Measurements from ENCODE around the gene MYMK. TPM values are rescaled to one million over a fixed set of nuclear protein-coding genes. Genes with fewer than 3 reads are reported as not detected.

Gene MYMK
- total and polyA plus RNA-seq, 2 of the 4 experiments (the other 2 are of a cell fraction) = not detected

DNA sequence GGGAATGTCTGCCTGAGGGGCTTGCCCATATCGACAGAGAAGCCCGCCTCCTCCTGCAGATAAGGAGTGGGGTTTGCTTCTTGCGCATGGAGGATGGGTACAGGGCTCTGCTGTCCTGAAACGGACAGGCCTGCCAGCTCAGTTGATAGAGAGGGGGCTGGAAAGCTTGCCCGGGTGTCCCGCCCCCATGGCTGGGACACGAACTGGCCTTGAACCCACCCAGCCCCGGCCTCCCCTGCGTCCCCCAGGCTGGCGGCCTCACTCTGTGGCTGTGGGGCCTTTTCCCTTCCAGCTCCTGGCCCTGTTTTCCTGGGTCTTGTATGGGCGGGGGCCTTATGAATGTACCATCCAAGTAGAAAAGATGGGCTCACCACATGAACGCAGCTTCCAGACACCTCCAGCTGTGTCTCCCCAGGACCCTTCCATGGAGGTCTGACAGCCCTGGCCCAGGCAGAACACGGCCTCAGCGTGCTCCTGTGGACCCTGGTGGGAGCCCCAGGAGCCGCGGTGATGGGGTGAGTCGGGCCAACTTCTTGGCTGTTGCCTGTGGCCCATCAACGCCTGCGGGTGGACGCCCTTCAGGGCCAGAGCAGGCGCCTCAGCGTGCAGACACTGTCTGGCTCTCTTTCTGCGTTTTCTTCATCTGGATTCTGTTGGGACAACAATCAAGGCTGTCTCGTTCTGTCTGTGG is 30.0 kb downstream of the MYMK start (continued):
- TF ChIP-seq ELK1 (IDR thresholded peaks at IDR 0.05; ENCODE audit: borderline replicate concordance, low read depth, low read length) = no peak
- TF ChIP-seq CEBPB (IDR thresholded peaks at IDR 0.05; ENCODE audit: low read depth, low read length) = no peak
- no peak for TF ChIP-seq MXI1 (IDR thresholded peaks at IDR 0.05; ENCODE audit: borderline replicate concordance, low read depth, low read length)
- TF ChIP-seq MAZ (IDR thresholded peaks at IDR 0.05; ENCODE audit: borderline replicate concordance, low read depth, low read length) = no peak
